Measurements from ENCODE around the gene UBASH3A. TPM values are rescaled to one million over a fixed set of nuclear protein-coding genes. Genes with fewer than 3 reads are reported as not detected.

The UBASH3A gene
- polyA plus RNA-seq, 1 of the 3 experiments (the other 2 are of a cell fraction), result not detected

GRCh38 chr21:42444745-42445059 lies 41.0 kb downstream of the UBASH3A start:
- POLR2A ChIA-PET, result no interaction called here
- WGBS (ENCODE audit: low lambda C conversion rate), result 45% methylated on average over 6 of the region's 10 CpGs
- no peak overlapping the region for H2AFZ ChIP-seq (ENCODE audit: low read depth)
- H3K4me3 ChIP-seq (ENCODE audit: low read depth in 2 of 2, low read length in 1 of 2), result no peak overlapping the region
- no peaks in the 10 kb centered on the region for H3K79me2 ChIP-seq (ENCODE audit: insufficient read depth)
- H3K36me3 ChIP-seq (replicated peaks in 1 of 2; ENCODE audit: control insufficient read depth in 1 of 2, insufficient read depth in 2 of 2, low read length in 1 of 2), result no peaks in the 10 kb centered on the region
- no peak overlapping the region for H3K4me2 ChIP-seq
- no peaks in the 10 kb centered on the region for H3K9me3 ChIP-seq
- CTCF ChIA-PET, result interaction anchor here (1.2 kb wide), 1 partner anchor 136 kb away, joined by 3 read pairs; no protein-coding TSS in a partner anchor
- no peaks in the 10 kb centered on the region for H4K20me1 ChIP-seq (ENCODE audit: insufficient read depth)
- no peaks in the 10 kb centered on the region for H3K4me1 ChIP-seq (ENCODE audit: control insufficient read depth in 1 of 2, insufficient read depth in 2 of 2, low read depth in 1 of 2, low read length in 1 of 2)
- no peak overlapping the region for H3K9ac ChIP-seq
- no peaks in the 10 kb centered on the region for H3K27me3 ChIP-seq (ENCODE audit: insufficient read depth)
- no peak overlapping the region for H3K27ac ChIP-seq (ENCODE audit: low read depth in 2 of 2, low read length in 1 of 2)
- TF ChIP-seq TCF12 (IDR thresholded peaks at IDR 0.05) (no peak), FOXJ3 (CRISPR knock-in tag; IDR thresholded peaks at IDR 0.05) (no peak)
- no peaks in the 10 kb centered on the region for H3F3A ChIP-seq (replicated peaks; ENCODE audit: insufficient read depth)
- H3K9me2 ChIP-seq, result no peaks in the 10 kb centered on the region
- DNase-seq, result no peak

- Histone ChIP-seq H3F3A (replicated peaks; ENCODE audit: insufficient read depth) (no peaks in the 10 kb centered on the region), H4K20me1 (ENCODE audit: insufficient read depth) (no peaks in the 10 kb centered on the region), H2AFZ (ENCODE audit: low read depth) (no peak overlapping the region), H3K79me2 (ENCODE audit: insufficient read depth) (no peaks in the 10 kb centered on the region), H3K36me3 (replicated peaks in 1 of 2; ENCODE audit: control insufficient read depth in 1 of 2, insufficient read depth in 2 of 2, low read length in 1 of 2) (no peaks in the 10 kb centered on the region), H3K4me3 (ENCODE audit: low read depth in 2 of 2, low read length in 1 of 2) (no peak overlapping the region), H3K4me1 (ENCODE audit: control insufficient read depth in 1 of 2, insufficient read depth in 2 of 2, low read depth in 1 of 2, low read length in 1 of 2) (no peaks in the 10 kb centered on the region), H3K9me2 (no peaks in the 10 kb centered on the region), H3K9ac (no peak overlapping the region), H3K4me2 (no peak overlapping the region), H3K27me3 (ENCODE audit: insufficient read depth) (no peaks in the 10 kb centered on the region), H3K9me3 (no peaks in the 10 kb centered on the region), H3K27ac (ENCODE audit: low read depth in 2 of 2, low read length in 1 of 2) (no peak overlapping the region)
- POLR2A ChIA-PET, result no interaction called here
- TF ChIP-seq FOXM1 (IDR thresholded peaks at IDR 0.05; ENCODE audit: low read depth) (no peak), CTCF (IDR thresholded peaks at IDR 0.05) (no peak), RCOR1 (IDR thresholded peaks at IDR 0.05; ENCODE audit: low read length) (no peak), SIN3A (IDR thresholded peaks at IDR 0.05; ENCODE audit: borderline replicate concordance, low read depth, low read length) (no peak), TAF1 (IDR thresholded peaks at IDR 0.05; ENCODE audit: borderline replicate concordance, low read depth, low read length) (no peak), RFX5 (IDR thresholded peaks at IDR 0.05; ENCODE audit: low read length) (no peak), ZBTB33 (IDR thresholded peaks at IDR 0.05; ENCODE audit: borderline replicate concordance, low read depth) (no peak), FOSL2 (IDR thresholded peaks at IDR 0.05; ENCODE audit: borderline replicate concordance, low read depth) (no peak), RXRA (IDR thresholded peaks at IDR 0.05; ENCODE audit: borderline replicate concordance, low read depth) (no peak), IRF3 (IDR thresholded peaks at IDR 0.05; ENCODE audit: low read depth, low read length) (no peak), CHD2 (IDR thresholded peaks at IDR 0.05; ENCODE audit: low read length, partially characterized antibody) (no peak), SMC3 (IDR thresholded peaks at IDR 0.05; ENCODE audit: low read depth, low read length) (no peak), GABPA (IDR thresholded peaks at IDR 0.05; ENCODE audit: low read depth) (no peak), USF1 (IDR thresholded peaks at IDR 0.05; ENCODE audit: borderline replicate concordance, low read depth) (no peak), USF2 (IDR thresholded peaks at IDR 0.05; ENCODE audit: borderline replicate concordance, low read depth, low read length) (no peak), FOXJ3 (CRISPR knock-in tag; IDR thresholded peaks at IDR 0.05) (no peak), MXI1 (IDR thresholded peaks at IDR 0.05; ENCODE audit: low read depth, low read length) (no peak), JUND (IDR thresholded peaks at IDR 0.05) (no peak), RAD21 (IDR thresholded peaks at IDR 0.05; ENCODE audit: low read length) (no peak)
- DNase-seq, result no peak
- CTCF ChIA-PET, result interaction anchor here (1.2 kb wide), 1 partner anchor 136 kb away, joined by 3 read pairs; no protein-coding TSS in a partner anchor
- WGBS (ENCODE audit: low lambda C conversion rate), result 33% methylated on average over 4 of the region's 7 CpGs
These were observed 41.6 kb downstream of the UBASH3A start for GRCh38 chr21:42445311-42445710.
